SHP77 (cell line): ENCODE results near the gene TTC7B.

ENCODE experiments used
- DNase-seq, 2 experiments: peaks; one replicate each; lab custom pipeline; 2025; lab: John Stamatoyannopoulos, UW

The TTC7B gene

GRCh38 chr14:90558983-90559590 is 257.1 kb downstream of the TTC7B start:
- no peak for DNase-seq

- no peak for DNase-seq
Measured at GRCh38 chr14:90558041-90558982, 257.9 kb downstream of the TTC7B start.

GRCh38 chr14:90557516-90557915 is 258.7 kb downstream of the TTC7B start:
- DNase-seq, result no peak

- DNase-seq, result no peak
Measured at GRCh38 chr14:90556666-90557450, 259.4 kb downstream of the TTC7B start.

- peak; percentile 40 to 44 for DNase-seq
Measured at GRCh38 chr14:90556012-90556477, 260.2 kb downstream of the TTC7B start.

GRCh38 chr14:90555126-90556011 is 260.9 kb downstream of the TTC7B start:
- DNase-seq, result no peak

GRCh38 chr14:90554341-90554740 is 261.9 kb downstream of the TTC7B start:
- peak; percentile 62 to 74 for DNase-seq

GRCh38 chr14:90553921-90554336 is 262.3 kb downstream of the TTC7B start:
- DNase-seq, result no peak

- no peak for DNase-seq
Measured at GRCh38 chr14:90553298-90553920, 262.8 kb downstream of the TTC7B start.

GRCh38 chr14:90552465-90553297 is 263.5 kb downstream of the TTC7B start:
- no peak for DNase-seq

GRCh38 chr14:90551733-90552464 is 264.3 kb downstream of the TTC7B start:
- DNase-seq, result no peak

- DNase-seq, result no peak
Measured at GRCh38 chr14:90551070-90551704, 265.0 kb downstream of the TTC7B start.

- DNase-seq, result no peak
Measured at GRCh38 chr14:90549794-90550641, 266.2 kb downstream of the TTC7B start.

GRCh38 chr14:90548455-90548854 is 267.8 kb downstream of the TTC7B start:
- DNase-seq, result no peak

- DNase-seq, result no peak
Measured at GRCh38 chr14:90547968-90548367, 268.3 kb downstream of the TTC7B start.

GRCh38 chr14:90547250-90547649 is 269.0 kb downstream of the TTC7B start:
- DNase-seq, result no peak

GRCh38 chr14:90546767-90547166 is 269.5 kb downstream of the TTC7B start:
- DNase-seq, result no peak
